HG02571 (cell line): Measurements from ENCODE around the gene TRIOBP.
"Not testable (repeated sequence)": the region's sequence is repeated elsewhere in the genome, so short reads cannot be mapped to it uniquely, and the experiment has no call there.

Experiments used
- ATAC-seq: cut with Tn5 transposase; IDR thresholded peaks from one replicate; pipeline ENCODE4 v1.9.1; 2021; ENCODE audit warnings: mild to moderate bottlenecking, moderate library complexity; ENCODE audit not compliant: unreplicated experiment

Gene TRIOBP

GRCh38 chr22:37769056-37769455, 72.2 kb downstream of the TRIOBP start:
- no peak for ATAC-seq

- no peak for ATAC-seq
These were observed 74.2 kb downstream of the TRIOBP start for GRCh38 chr22:37771081-37771480.

- ATAC-seq = no peak
These were observed 75.0 kb downstream of the TRIOBP start for GRCh38 chr22:37771702-37772427.

GRCh38 chr22:37774728-37775127, 77.9 kb downstream of the TRIOBP start:
- ATAC-seq = no peak

GRCh38 chr22:37775785-37776638, 79.2 kb downstream of the TRIOBP start:
- ATAC-seq = no peak

GRCh38 chr22:37776639-37777005, 79.8 kb downstream of the TRIOBP start:
- no peak for ATAC-seq

GRCh38 chr22:37777122-37777687, 80.4 kb downstream of the TRIOBP start:
- no peak for ATAC-seq

GRCh38 chr22:37778370-37779009, 81.6 kb downstream of the TRIOBP start:
- ATAC-seq = no peak

GRCh38 chr22:37781434-37782059, 84.7 kb downstream of the TRIOBP start:
- no peak for ATAC-seq

GRCh38 chr22:37782340-37783168, 85.7 kb downstream of the TRIOBP start:
- ATAC-seq = no peak

GRCh38 chr22:37784829-37785495, 88.1 kb downstream of the TRIOBP start:
- no peak for ATAC-seq

GRCh38 chr22:37790234-37790633, 93.4 kb downstream of the TRIOBP start:
- no peak for ATAC-seq

GRCh38 chr22:37792494-37792893, 95.6 kb downstream of the TRIOBP start:
- no peak for ATAC-seq

GRCh38 chr22:37794376-37794775, 97.5 kb downstream of the TRIOBP start:
- no peak for ATAC-seq

GRCh38 chr22:37796079-37796478, 99.2 kb downstream of the TRIOBP start:
- no peak for ATAC-seq

- ATAC-seq = not testable (repeated sequence)
These were observed 100.4 kb downstream of the TRIOBP start for GRCh38 chr22:37797259-37797658.

GRCh38 chr22:37797874-37798500, 101.1 kb downstream of the TRIOBP start:
- no peak for ATAC-seq

- ATAC-seq = not testable (repeated sequence)
These were observed 103.1 kb downstream of the TRIOBP start for GRCh38 chr22:37799979-37800378.

- ATAC-seq = no peak
These were observed 105.1 kb downstream of the TRIOBP start for GRCh38 chr22:37801946-37802309.
